WERI-Rb-1 (cell line): ENCODE results near the gene CHST11.

Experiments used
- DNase-seq: peaks from one replicate; pipeline ENCODE4 v3.0.0-alpha.2; 2020
- H3K27ac ChIP-seq: fragments of 250-450 bp; sonication (Bioruptor Pico); 2 replicates; pipeline ENCODE4 v1.5.1; 2020; ENCODE audit warnings: mild to moderate bottlenecking, moderate library complexity
- H3K27me3 ChIP-seq: fragments of 250-450 bp; sonication (Bioruptor Pico); 2 replicates; pipeline ENCODE4 v1.5.1; 2021; ENCODE audit warnings: mild to moderate bottlenecking, low read depth, moderate library complexity; ENCODE audit not compliant: insufficient read depth, severe bottlenecking
- H3K36me3 ChIP-seq: fragments of 250-450 bp; sonication (Bioruptor Pico); 2 replicates; pipeline ENCODE4 v1.5.1; 2020; ENCODE audit warnings: mild to moderate bottlenecking, moderate library complexity
- H3K4me3 ChIP-seq: 2 replicates; pipeline ENCODE4 v1.5.1; 2011; ENCODE audit warnings: low read depth, mild to moderate bottlenecking, control low read depth, low read length
- H3K9me3 ChIP-seq: fragments of 250-450 bp; sonication (Bioruptor Pico); 2 replicates; pipeline ENCODE4 v1.5.1; 2021; ENCODE audit warnings: mild to moderate bottlenecking, moderate library complexity; ENCODE audit not compliant: severe bottlenecking
- CTCF ChIP-seq: IDR thresholded peaks from 2 replicates; pipeline ENCODE4 v1.5.1; 2011; ENCODE audit warnings: low read depth, mild to moderate bottlenecking, control low read depth, inconsistent platforms, low read length

Gene CHST11

GRCh38 chr12:104724992-104725585 is 268.3 kb downstream of the CHST11 start:
- no peaks in the 10 kb centered on the region for H3K9me3 ChIP-seq
- H3K36me3 ChIP-seq = no peaks in the 10 kb centered on the region
- no peak for DNase-seq
- no peak for TF ChIP-seq CTCF
- H3K4me3 ChIP-seq = no peak overlapping the region
- H3K27ac ChIP-seq = no peak overlapping the region
- no peaks in the 10 kb centered on the region for H3K27me3 ChIP-seq

GRCh38 chr12:104725610-104726009 is 268.9 kb downstream of the CHST11 start:
- H3K36me3 ChIP-seq = no peaks in the 10 kb centered on the region
- no peaks in the 10 kb centered on the region for H3K27me3 ChIP-seq
- H3K4me3 ChIP-seq = no peak overlapping the region
- no peaks in the 10 kb centered on the region for H3K9me3 ChIP-seq
- no peak for TF ChIP-seq CTCF
- no peak for DNase-seq
- H3K27ac ChIP-seq = no peak overlapping the region

DNA sequence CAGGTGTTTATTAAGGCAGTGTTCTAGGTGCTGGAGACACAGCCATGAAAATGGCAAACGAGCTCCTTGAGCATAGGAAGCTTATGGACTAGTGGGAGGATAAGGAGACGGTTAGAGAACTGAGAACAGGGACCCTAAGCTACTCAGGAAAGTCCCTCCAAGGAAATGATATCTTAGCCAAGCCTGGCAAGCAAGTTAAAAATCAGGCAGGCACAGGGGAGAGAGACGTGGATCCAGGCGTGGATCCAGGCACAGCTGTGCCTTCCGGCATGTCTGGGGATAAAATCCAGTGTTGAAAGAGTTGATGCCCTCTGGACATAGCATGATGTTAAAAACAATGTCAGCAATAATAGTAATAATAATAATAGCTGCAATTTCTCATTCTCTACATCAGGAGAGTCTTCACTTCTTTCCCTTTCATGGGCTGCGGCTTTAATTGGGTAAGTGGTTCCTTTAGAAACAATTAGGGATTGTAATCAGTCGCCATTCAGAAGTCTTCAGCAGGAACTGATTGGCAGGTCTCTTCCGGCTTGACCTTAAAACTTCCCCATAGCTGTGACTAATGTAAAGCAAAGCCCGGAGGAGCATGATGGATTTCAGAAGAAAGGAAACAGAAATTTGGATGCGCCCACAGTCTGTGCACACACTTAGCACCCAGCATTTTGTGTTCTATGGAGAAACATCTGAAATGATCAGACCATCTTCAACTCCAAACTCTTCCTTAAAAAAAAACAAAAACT is 271.1 kb downstream of the CHST11 start:
- H3K36me3 ChIP-seq = no peaks in the 10 kb centered on the region
- TF ChIP-seq CTCF = no peak
- H3K27ac ChIP-seq = no peak overlapping the region
- DNase-seq = no peak
- H3K4me3 ChIP-seq = no peak overlapping the region
- H3K9me3 ChIP-seq = no peaks in the 10 kb centered on the region
- no peaks in the 10 kb centered on the region for H3K27me3 ChIP-seq

DNA sequence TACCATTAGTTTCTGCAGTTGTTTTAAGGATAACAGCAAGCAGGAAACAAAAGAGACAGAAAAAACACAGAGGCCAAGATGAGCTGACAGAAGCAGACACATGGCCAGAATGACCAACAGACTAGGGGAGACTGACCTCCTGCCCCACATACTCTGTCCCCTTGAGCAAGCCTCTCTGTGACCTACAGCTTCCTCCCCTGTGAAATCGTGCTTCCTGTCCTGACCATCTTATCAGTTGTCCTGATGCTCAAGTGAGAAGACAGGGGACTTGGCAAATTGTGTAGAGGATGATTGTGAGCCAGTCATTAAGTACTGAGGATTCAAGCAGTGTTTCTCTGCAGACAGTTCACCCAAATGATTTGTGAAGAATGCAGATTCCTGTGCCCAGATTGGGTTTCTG is 272.3 kb downstream of the CHST11 start:
- Histone ChIP-seq H3K4me3 (no peak overlapping the region), H3K27ac (no peak overlapping the region), H3K27me3 (no peaks in the 10 kb centered on the region), H3K9me3 (no peaks in the 10 kb centered on the region), H3K36me3 (no peaks in the 10 kb centered on the region)
- DNase-seq = no peak
- TF ChIP-seq CTCF = no peak

DNA sequence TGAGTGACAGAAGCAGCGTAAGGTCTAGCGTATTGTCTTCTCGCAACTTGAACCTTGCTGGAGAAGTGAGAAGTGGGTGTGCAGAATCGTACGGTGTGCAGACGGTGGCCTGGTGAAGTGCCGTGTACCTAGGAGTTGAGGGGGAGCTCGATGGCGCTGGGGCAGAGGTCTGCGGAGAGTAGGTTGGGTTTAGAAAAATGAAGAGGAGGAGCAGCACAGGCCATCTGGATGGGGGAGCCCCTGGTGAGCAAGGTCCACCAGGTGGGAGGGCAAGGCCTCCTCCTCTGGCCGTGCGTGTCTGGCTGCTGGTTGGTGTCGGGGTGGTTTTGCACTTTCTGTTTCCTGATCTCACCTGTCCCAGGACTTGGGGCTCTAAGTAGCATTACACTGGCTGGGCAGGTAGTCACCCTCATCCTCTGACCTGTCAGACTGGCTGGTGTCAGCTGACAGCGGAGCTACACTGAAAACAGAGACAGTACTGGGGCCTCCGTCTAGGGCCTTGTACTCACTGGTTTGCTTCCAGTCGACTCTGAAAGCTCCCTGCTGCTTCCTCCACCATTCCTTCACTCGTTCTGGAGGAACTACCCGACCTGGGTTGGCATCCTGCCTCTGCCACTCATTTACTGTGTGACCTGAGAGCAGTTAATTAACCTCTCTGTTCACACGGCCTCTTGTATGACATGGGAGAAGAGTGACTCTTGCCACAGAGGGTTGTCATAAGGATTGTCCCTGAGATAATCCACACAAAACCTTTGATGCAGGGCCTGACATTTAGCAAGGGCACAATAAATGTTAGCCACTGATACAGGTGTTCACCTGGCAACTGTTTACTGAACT is 273.1 kb downstream of the CHST11 start:
- H3K36me3 ChIP-seq = no peaks in the 10 kb centered on the region
- no peak overlapping the region for H3K4me3 ChIP-seq
- H3K27me3 ChIP-seq = no peaks in the 10 kb centered on the region
- DNase-seq = no peak
- no peak overlapping the region for H3K27ac ChIP-seq
- no peak for TF ChIP-seq CTCF
- H3K9me3 ChIP-seq = no peaks in the 10 kb centered on the region
